GM18498 (cell line): Measurements from ENCODE around the gene ELMO1.

Source experiments
- ATAC-seq: cut with Tn5 transposase; IDR thresholded peaks from one replicate; pipeline ENCODE4 v1.9.1; 2021; ENCODE audit warnings: mild to moderate bottlenecking, moderate library complexity; ENCODE audit not compliant: unreplicated experiment

The ELMO1 gene

DNA sequence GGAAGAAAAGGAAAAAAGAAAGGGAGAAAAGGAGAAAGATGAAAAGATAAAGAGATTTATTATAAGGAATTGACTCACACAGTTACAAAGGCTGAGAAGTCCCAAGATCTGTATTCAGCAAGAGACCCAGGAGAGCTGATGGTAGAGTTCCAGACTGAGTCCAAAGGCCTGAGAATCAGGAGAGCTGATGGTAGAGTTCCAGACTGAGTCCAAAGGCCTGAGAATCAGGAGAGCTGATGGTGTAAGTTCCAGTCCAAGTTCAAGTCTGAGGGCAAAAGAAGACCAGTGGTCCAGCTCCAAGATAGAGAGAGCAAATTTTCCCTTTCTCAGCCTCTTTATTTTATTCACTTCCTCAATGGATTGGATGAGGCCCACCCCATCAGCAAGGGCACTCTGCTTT lies 627.0 kb downstream of the ELMO1 start:
- ATAC-seq: no peak

DNA sequence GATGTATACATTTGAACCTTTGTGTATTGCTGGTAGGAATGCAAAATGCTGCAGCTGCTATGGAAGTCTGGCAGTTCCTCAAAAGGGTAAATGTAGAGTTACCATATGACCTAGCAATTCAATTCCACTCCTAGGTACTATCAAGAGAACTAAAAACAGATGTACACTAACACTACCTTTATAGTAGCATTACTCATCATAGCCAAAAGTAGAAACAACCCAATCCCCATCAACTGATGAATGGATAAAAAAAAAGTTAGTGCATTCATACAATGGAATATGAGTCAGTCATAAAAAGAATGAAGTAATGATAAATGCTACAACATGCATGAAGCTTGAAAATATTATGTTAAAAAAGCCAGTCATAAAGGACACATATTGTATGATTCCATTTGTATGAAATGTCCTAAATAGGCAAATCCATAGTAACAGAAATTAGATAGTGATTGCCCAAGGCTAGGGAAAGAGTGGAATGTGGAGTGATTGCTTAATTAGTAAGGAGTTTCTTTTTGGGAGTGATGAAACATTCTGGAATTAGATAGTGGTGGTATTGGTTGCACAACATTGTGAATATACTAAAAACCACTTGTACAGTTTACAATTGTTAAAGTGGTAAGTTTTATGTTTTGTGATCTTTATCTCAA lies 628.0 kb downstream of the ELMO1 start:
- no peak for ATAC-seq

DNA sequence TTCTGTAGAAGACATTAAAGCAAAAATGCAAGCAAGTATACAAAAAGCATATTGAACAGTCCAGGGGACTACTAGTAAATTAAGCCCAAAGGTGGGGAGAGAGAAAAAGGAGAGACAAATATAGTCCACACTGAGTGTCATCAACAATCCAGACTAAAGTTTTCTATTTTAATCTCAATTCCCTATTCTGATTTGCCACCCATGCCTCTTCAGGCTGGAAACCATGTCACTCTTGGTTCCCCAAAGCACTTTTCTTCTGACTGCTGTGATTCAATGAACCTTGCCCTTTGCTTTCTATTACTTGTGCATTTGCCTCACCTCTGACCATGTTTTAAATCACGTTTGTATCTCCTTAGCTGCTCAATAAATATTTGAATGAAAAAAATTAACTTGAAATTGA lies 629.0 kb downstream of the ELMO1 start:
- ATAC-seq: no peak

DNA sequence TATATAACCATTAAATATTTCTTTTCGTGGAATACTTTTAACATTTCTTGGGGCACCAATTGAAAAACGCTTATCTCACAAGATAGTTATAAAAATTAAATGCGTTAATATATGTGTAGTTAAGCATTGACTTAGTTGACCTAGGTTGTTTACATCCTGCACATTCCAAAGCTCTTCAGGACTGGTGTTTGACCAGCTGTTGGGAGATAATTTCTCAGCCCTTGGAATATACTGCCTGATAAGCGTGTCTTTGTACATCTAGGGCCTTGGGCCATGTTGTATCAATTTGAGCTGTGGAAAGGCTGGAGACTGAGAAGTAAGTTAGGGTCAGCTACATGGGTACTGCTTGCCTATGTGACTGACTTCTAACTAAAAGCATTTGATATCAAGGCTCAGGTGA lies 634.4 kb downstream of the ELMO1 start:
- no peak for ATAC-seq

DNA sequence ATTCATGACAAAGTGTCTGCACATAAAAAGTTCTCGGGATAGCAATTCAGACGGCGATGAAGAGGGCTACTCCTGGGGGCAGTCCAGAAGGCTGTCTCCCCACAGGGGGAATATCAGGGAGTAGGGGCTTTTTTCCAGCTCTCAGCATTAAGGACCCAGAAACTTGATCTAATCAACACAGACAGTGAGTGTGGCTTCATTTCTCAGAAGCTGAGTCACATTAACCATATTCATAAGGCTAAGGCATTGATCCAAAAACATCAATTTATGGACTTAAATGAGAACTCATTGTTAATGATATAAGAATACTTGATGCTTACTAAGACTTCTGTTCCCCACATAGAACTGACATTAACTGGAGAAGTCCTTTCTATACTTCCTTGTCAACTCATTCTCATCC lies 636.9 kb downstream of the ELMO1 start:
- ATAC-seq: no peak

DNA sequence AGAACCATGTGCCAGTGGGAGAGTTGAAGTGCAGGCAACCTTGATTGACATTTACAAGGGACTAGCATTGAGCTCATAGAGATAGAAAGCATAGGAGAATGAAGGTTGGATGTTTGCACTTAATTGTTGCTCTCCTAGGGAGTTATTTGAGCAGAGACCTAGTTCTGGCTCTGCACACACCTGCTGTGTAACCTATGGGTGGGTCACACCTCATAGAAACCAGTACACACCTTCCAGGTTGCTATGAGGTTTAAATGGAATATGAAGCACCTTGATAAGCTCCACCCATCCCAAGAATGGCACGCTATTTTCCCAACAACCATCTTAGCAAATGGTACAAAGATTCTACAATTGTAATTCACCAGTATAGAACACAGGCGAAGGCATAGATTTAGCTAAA lies 638.2 kb downstream of the ELMO1 start:
- ATAC-seq: no peak

DNA sequence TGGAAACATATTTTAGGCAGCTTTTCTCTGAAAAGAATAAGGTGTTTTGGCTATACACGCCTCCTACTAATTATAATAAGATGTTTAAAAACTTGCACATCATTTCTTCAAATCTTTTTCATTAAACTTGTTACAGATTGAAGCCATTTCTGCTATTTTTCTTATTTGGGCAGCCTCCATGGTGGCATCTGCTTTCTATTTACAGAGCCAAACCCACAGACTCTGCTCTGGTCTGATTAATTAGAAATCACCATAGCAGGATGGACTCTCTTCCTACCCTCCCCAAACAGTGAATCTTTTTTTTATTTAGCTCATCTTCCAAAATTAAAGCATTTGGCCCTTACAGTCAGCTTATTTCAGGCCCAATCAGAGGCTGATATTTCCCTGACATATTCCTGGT lies 638.6 kb downstream of the ELMO1 start:
- ATAC-seq: no peak

DNA sequence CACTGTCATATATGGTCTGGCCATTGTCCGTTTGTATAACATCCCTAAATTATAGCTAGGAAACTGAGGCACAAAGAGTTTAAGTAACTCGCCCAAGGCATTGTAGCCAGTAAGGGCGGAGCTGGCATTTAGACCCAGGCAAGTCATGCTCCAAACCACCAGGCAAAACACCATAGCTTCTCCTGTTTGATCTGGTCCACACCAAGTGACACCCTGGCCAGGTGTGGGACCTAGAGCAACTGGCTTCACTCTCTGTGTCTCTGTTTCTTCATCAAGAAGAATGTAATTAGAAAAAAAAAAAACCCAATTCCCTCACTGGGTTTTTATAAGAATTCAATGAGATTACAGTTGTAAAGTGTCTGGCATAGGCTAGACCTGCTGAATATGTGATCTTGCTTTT lies 639.2 kb downstream of the ELMO1 start:
- ATAC-seq: no peak

DNA sequence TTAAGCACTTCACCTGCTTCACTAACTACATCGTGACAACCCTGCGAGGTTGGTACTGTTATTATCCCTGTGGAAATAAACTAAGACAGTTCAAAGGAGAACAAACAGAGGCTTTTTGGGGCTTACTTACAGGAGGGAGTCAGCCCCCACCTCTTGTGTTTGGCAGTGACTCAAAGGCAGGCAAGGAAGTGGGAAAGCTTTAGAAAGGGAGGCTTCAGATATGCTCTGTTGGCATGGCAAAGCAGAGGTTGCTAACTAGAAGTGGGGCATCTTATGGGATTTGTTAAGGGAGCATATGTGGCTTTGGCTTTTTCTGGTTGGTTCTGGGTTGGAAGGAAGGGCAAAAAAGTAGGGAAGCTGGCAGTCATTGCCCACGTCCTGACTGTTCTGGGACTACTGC lies 639.6 kb downstream of the ELMO1 start:
- no peak for ATAC-seq

DNA sequence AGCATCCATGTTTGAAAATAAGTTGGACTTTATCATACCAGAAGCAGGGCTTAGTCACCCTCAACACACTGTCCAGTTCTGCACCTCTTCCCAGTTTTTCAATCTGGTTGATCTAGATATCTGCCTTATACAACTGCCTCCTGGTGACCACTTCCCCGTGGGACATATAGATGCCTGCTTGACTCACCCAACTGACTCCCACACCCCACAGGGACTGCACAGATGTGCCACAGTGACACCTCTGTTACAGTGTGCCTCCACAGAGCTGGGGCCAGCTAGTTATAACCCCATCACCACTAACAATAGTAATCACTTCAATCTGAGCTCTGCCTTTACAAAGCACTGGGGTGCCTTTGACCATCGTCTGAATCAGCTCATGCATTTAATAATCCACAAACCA lies 641.8 kb downstream of the ELMO1 start:
- no peak for ATAC-seq
